Activated T-cell treated with anti-CD3 and anti-CD28 coated beads for 1 hour (primary cell): ENCODE measurements around the gene GCNT2.
"Not testable (repeated sequence)": the region's sequence is repeated elsewhere in the genome, so short reads cannot be mapped to it uniquely, and the experiment has no call there.

Source experiments
- DNase-seq: peaks from one replicate; pipeline ENCODE4 v3.0.0-alpha.2; 2020; ENCODE audit warnings: low read depth

GCNT2 gene

DNA sequence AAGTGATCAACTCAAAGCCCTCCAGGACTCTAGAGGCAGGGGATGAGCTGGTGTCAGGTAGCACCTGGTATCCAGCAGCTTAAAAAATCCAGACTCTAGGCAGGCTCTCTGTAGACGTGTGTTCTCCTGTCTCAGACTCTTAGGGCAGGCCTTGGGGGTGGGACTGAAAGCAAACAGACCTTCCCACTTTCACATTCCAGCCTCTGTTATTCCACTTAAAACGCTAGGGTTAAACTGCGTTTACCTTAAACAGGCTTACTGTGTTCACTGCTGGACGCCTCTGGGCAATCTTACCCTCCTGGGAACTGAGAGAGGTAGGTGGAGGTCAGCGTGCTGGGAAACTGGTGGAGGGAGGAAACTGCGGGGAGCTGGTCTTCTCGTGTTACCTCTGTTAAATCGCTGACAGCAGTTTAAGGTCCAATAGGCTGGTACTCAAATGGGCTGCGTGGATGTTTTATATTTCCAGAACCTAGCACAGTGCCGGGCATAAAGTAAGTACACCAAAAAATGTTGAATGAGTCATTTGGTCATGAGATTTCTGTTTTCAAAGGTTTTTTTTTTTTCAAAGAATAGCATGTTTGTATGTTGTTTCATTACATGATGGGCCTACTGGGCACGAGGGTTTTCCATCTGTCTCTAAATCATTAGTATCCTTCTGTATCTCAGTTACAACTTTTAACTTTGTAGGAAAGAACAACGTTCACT is at the start of gene GCNT2:
GCNT2 (plus strand) TSS at position 248 of the 705 bp plus-strand sequence. CDS start 7,561 bp downstream, outside the sequence.
- DNase-seq, result no peak

- no peak for DNase-seq
These were observed 48.5 kb upstream of the GCNT2 start for GRCh38 chr6:10472634-10473033.

DNA sequence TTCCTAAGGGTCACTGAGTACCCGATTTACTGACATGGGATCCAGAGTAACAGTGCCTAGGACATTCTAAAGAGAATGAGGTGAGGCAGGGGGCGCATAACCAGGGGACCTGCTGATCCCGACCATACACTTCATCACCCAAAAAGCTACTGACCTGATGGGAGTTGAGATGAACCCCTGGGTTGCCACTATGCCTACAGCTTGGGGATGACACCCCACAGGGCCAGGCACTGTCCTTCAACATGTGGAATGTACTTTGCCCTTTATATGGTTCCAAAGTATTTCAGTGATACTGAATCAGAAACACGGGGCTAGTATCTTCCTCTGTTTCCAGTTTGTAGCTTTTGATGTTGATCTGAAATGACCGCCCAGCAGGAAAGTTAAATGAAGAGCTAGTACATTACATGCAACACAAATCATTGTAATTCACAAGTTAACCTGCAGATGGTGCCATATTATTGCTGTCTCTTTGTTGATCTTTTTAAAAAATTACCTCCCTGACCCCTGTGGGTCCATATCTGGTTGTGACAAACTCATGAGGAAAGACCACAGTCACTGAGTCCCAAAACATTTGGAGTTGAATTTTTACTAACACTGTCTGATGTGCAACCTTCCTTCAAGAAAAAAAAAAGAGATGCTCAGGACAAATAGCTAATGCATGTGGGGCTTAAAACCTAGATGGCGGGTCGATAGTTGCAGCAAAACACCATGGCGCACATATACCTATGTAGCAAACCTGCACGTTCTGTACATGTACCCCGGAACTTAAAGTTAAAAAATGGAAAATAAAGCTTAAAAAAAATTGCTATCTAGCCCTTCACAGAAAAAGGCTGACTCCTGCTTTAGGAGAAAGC is 42.7 kb upstream of the GCNT2 start:
- no peak for DNase-seq

- DNase-seq, result no peak
These were observed 41.0 kb upstream of the GCNT2 start for GRCh38 chr6:10479939-10480700.

DNA sequence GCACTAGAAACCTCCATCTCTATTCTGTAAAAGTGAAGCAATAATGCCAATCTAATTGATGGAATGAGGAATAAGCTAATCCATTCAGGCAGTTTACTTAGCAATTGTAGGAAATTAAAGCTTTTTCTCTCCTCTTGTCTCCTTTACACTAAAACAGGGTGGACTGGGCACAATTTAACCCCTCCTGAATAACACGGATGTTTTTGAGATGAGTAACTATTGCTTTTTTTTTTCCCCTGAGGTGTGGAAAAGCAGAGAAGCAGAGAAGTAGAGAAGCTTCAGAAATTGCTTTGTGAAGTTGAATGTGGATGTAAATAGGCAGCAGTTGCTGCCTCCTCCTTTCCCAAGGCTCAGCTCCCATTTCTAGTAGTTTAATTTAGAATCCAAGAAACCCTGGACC is 40.0 kb upstream of the GCNT2 start:
- no peak for DNase-seq

GRCh38 chr6:10482636-10483257 is 38.4 kb upstream of the GCNT2 start:
- no peak for DNase-seq

DNA sequence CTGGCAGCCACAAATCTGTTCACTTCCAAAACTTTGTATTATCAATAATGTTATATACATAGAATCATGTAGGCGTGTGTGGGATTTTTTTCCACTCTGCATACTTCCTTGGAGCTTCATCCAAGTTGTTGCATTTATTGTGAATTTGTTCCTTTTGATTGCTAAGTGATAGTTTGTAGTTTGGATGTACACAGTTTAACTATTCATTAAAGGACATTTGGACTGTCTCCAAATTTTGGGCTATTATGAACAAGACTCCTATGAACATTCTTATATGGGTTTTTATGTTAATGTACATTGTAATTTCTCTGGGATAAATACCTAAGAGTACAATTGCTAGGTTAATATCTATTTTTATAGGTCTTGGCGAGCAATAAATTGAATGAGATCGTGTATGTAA is 36.2 kb upstream of the GCNT2 start:
- no peak for DNase-seq

GRCh38 chr6:10485406-10485805 is 35.7 kb upstream of the GCNT2 start:
- no peak for DNase-seq

- no peak for DNase-seq
These were observed 34.9 kb upstream of the GCNT2 start for GRCh38 chr6:10486215-10486614.

DNA sequence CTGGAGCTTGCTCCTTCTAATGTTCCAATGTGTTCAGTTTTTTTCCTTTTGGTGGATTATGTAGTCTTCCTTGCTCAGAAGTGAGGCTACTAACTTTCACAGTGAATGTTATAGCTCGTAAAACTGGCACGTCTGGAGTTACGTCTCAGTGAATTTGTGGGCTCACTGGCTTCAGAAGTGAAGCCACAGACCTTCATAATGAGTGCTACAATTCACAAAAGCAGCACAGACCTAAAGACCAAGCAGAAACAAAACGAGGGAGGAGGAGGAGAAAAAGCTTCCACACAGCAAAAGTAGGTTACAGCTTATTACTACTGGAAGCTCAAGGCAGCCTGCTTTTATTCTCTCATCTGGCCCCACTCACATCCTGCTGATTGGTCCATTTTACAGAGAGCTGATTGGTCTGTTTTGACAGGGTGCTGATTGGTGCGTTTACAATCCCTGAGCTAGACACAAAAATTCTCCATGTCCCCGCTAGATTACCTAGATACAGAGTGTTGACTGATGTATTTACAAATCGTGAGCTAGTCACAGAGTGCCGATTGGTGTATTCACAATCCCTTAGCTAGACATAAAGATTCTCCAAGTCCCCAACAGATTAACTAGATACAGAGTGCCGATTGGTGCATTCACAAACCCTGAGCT is 34.1 kb upstream of the GCNT2 start:
- DNase-seq, result not testable (repeated sequence)

DNA sequence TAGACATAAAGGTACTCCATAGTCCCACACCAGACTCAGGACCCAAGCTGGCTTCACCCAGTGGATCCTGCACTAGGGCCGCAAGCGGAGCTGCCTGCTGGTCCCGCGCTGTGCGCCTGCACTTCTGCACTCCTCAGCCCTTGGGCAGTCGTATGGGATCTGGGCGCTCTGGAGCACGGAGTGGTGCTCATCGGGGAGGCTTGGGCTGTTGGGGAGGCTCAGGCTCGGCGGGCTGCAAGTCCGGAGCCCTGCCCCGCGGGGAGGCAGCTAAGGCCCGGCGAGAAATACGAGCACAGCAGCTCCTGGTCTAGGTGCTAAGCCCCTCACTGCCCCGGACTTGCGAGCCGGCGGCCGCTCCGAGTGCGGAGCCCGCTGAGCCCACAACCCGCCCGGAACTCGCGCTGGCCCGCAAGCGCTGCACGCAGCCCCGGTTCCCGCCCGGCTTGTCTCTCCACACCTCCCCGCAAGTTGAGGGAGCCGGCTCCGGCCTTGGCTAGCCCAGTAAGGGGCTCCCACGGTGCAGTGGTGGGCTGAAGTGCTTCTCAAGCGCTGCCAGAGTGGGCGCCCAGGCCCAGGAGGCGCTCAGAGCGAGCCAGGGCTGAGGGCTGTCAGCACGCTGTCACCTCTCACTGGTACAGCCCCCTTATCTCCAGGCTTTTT is 33.4 kb upstream of the GCNT2 start:
- no peak for DNase-seq

DNA sequence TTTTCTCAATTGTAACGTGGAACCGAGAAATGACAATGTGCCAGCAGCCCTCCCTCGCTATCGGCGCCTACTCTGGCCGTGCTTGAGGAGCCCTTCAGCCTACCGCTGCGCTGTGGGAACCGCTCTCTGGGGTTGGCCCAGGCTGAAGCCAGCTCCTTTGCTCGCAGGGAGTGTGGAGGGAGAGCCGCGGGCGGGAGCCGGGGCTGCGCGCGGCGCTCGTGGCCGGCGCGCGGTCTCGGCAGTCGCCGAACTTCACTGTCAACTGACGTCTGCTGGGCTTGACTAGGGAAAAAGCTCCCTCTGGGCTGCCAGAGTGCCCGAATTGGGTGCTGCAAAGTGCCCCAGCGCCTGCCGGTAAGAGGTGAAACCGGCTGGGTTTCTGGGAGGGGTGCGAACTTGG is 29.7 kb upstream of the GCNT2 start:
- no peak for DNase-seq

- not testable (repeated sequence) for DNase-seq
These were observed 29.2 kb upstream of the GCNT2 start for GRCh38 chr6:10491905-10492304.

DNA sequence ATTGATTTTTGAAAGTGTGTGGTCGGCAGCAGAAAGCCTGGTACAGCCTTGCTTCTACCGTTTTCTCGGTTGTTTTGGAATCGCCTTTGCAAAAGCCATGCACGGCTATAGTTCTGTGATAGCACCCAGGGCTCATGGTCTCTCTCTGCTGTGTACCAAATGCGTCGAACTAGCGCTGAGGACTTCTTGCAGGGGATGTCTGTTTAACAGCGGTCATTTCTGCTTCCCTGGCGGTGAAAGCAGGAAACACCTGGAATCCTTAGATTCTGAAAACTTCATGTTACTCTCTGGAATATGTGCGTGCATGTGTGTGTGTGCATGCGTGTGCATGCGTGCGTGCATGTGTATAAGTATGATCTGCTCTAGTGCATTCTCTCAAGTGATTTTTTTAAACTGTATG is 26.1 kb upstream of the GCNT2 start:
- no peak for DNase-seq

DNA sequence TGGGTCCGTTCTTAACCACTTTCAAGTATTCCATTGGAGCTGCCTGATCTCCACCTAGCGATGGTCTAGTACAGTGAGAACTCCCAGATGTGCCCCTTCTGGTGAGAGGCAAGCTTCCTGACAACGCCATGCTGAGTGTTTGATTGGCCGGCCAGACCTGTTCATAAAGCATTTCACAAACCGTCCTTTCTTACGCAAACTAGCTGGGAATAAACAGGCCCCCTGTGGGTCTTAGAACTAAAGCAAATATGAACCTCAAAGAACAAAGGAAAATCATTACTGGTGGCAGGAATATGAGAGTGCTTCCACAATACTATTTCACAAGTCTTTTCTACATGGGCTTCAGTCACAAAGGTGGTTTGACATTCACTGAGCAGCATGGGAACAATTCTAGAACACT is 15.6 kb upstream of the GCNT2 start:
- DNase-seq, result no peak

DNA sequence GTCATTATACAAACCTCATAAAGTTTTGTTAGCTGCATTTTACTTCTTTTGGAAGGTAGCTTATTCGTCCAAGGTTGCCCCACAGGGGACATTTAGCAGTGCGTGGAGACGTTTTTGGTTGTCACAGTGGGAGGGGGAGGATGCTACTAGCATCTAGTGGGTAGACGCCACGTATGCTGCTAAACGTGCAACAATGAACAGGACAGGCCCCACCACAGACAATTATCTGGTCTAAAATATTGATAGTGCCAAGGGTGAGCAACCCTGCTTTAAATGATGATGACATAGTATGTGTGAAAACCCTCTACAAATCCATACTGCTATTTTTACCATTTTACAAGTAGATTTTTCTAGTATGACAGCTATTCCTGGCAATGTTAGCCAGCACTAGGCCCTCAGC is 13.9 kb upstream of the GCNT2 start:
- no peak for DNase-seq

DNA sequence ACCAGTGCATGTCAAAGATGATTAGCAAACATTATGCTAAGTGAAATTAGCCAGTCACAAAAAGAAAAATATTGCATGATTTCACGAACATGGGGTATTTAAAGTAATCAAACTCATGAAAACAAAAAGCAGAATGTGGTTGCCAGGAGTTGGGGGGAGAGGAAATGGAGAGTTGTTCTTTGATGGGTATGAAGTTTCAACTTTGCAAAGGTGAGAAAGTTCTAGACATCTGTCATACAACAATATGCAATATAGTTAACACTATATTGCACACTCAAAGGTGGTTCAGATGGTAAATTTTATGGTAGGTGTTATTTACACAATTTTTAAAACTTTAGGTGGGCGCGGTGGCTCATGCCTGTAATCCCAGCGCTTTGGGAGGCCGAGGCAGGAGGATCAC is 13.4 kb upstream of the GCNT2 start:
- DNase-seq, result no peak

DNA sequence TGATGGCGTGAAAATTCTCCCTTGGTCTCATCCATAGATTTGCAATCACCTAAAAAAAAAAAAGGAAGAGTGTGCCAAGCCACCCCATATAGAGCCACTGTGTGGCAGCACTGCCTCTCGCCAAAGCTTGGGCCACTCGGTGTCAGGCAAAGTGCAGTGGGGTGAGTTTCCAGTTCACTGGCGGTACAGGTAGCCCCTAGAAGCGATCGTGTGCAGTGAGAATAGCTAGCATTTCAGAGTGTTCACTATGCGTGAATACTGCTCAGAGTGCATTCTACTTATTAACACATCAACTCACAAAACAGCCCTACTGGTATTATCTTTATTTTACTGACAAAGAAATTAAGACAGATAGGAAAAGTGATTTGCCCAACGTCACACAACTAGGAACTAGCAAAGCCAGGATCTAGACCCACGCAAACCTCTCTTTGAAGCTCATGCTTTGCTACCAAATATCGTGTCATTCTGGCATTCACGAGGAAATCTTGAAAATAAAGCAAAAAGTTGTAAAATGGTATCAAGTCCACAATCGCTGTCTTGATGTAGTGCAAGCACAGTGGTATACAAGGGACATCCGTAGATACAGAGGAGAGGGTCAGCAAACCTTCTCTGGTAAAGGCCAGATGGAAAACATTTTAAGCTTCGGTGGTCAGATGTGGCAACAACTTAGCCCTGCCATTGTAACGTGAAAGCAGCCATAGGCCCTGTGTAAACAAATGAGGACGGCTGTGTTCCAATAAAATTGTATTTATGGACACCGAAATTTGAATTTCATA is 10.4 kb upstream of the GCNT2 start:
- no peak for DNase-seq

DNA sequence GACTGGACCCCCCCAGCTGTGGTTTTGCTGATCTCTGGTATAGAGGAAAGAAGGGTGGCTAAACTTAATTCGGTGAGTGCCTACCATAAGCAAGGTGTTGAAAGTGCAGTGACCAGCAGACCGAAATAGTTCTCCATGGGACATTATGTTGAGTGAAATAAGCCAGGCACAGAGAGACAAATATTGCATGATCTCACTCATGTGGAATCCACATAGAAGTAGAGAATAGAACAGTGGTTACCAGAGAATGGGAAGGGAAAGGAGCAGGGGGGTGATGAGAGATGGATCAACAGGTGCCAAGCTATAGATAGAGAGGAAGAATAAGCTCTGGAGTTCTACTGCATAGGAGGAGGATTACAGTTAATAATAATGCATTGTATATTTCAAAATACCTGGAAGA is 9.7 kb upstream of the GCNT2 start:
- DNase-seq, result no peak

GRCh38 chr6:10513544-10513943 is 7.6 kb upstream of the GCNT2 start:
- no peak for DNase-seq
